ENCODE measurements around the gene MIDN. TPM values are rescaled to one million over a fixed set of nuclear protein-coding genes. Genes with fewer than 3 reads are reported as not detected.

The MIDN gene
- total and polyA plus RNA-seq, 4 experiments from 2014 or later = 0.75 to 34.0 (median 18.2) TPM

DNA sequence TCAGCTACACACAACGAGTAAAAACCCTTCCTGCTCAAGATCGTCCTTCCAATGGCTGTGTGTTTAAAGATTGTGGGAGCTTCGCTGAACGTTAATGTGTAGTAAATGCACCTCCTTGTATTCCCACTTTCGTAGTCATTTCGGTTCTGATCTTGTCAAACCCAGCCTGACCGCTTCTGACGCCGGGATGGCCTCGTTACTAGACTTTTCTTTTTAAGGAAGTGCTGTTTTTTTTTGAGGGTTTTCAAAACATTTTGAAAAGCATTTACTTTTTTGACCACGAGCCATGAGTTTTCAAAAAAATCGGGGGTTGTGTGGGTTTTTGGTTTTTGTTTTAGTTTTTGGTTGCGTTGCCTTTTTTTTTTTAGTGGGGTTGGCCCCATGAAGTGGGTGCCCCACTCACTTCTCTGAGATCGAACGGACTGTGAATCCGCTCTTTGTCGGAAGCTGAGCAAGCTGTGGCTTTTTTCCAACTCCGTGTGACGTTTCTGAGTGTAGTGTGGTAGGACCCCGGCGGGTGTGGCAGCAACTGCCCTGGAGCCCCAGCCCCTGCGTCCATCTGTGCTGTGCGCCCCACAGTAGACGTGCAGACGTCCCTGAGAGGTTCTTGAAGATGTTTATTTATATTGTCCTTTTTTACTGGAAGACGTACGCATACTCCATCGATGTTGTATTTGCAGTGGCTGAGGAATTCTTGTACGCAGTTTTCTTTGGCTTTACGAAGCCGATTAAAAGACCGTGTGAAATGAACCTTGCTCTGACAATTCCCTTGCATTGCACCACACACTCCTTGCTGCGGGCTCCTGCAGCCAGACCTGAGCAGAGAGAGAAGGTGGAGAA, 24.3 kb downstream of the MIDN start:
- H3K36me3 ChIP-seq (ENCODE audit: insufficient read depth, low read length) = peaks cover 47% of the 10 kb centered on the region
- Mint-ChIP-seq H3K4me3 (peak overlapping the region; percentile 52 to 91 (median 63)), H3K27ac (peak overlapping the region; percentile 64 to 95 (median 86)), H3K36me3 (peaks cover 35 to 53% of the 10 kb centered on the region in 2 donors), H3K4me1 (peaks cover 35 to 70% (median 53%) of the 10 kb centered on the region in 4 donors), H3K9me3 (peaks cover 0 to 26% (median 0%) of the 10 kb centered on the region in 8 donors), H3K27me3 (no peaks in the 10 kb centered on the region)
- DNase-seq = no peak
- ChIA-PET CTCF (ENCODE audit: partially characterized antibody) (interaction anchor here (3.9 kb wide), 1 partner anchor 29 kb away, joined by 31 read pairs; no protein-coding TSS in a partner anchor), POLR2A (ENCODE audit: partially characterized antibody) (interaction anchor here (0.6 to 5.7 kb wide), 11 partner anchors 12 to 594 kb away, joined by 3 to 74 read pairs (median 4); partner anchors contain the start of genes ATP5F1D and CNN2)
- peaks cover 81% of the 10 kb centered on the region for H3K4me1 ChIP-seq (ENCODE audit: insufficient read depth, low read length)
- H3K27ac ChIP-seq (ENCODE audit: low read depth, low read length) = no peak overlapping the region
- no peak overlapping the region for H3K4me3 ChIP-seq (ENCODE audit: low read length in 2 of 2)
- intact Hi-C loops (cut with micrococcal nuclease) = no loop called here
- H3K9me3 ChIP-seq (ENCODE audit: control insufficient read depth in 1 of 2, low read length in 2 of 2) = no peaks in the 10 kb centered on the region
- H3K27me3 ChIP-seq (ENCODE audit: insufficient read depth, low read length) = no peaks in the 10 kb centered on the region

DNA sequence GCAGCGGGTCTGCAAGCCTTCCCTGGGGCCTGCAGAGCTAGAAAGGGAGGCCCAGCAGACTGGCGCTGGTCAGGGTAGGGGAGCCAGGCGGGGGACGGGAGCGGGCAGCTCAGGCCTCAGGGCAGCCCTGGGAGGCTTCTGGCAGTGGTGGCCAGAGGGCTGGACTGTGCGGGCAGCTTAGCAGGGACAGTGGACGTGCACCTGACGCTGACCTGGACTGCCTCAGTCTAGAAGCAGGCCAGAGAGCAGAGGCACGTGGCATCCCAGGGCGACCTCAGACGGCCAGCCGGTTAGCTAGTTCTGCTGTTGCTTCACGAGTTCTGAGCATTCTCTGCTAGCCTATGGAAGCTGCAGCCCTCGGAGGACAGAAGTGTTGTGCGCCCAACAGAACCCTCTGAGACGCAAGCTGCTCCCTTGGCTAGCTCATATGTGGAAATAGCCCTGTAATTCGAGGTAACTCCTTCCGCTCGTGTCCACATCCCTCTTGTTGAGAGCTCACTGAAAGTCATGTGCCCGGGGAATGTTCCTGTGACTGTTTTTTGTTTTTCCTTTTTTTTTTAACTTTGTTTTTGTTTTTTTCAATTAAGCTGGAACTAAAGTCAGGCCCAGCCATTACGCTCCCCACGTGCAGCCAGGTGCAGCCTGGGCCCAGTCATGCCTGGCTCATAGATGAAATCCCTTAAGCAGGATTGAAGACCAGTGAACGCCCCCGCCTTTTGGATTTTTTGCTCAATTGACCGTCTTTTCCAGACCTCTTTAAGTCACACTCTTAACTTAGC, 25.1 kb downstream of the MIDN start:
- Histone ChIP-seq H3K9me3 (ENCODE audit: control insufficient read depth in 1 of 2, low read length in 2 of 2) (no peaks in the 10 kb centered on the region), H3K27me3 (ENCODE audit: insufficient read depth, low read length) (no peaks in the 10 kb centered on the region), H3K4me1 (ENCODE audit: insufficient read depth, low read length) (peaks cover 73% of the 10 kb centered on the region), H3K4me3 (ENCODE audit: low read length in 2 of 2) (no peak overlapping the region), H3K36me3 (ENCODE audit: insufficient read depth, low read length) (peaks cover 47% of the 10 kb centered on the region), H3K27ac (ENCODE audit: low read depth, low read length) (peak overlapping the region; percentile 93)
- Mint-ChIP-seq H3K27me3 (no peaks in the 10 kb centered on the region), H3K9me3 (peaks cover 0 to 26% (median 0%) of the 10 kb centered on the region in 8 donors), H3K4me1 (peaks cover 35 to 68% (median 48%) of the 10 kb centered on the region in 4 donors), H3K27ac (peak overlapping the region; percentile 77 to 95 (median 87)), H3K4me3 (peak overlapping the region; percentile 51 to 74 (median 64)), H3K36me3 (peaks cover 35 to 58% of the 10 kb centered on the region in 2 donors)
- no peak for DNase-seq
- POLR2A ChIA-PET (ENCODE audit: partially characterized antibody) = interaction anchor here (0.6 to 5.7 kb wide), 9 partner anchors 8 to 375 kb away, joined by 3 to 74 read pairs (median 5); partner anchors contain the start of genes ATP5F1D and CNN2
- intact Hi-C loops (cut with micrococcal nuclease) = no loop called here
- CTCF ChIA-PET (ENCODE audit: partially characterized antibody) = interaction anchor here (1.1 to 3.9 kb wide), 2 partner anchors 21 to 29 kb away, joined by 3 to 31 read pairs; no protein-coding TSS in a partner anchor

DNA sequence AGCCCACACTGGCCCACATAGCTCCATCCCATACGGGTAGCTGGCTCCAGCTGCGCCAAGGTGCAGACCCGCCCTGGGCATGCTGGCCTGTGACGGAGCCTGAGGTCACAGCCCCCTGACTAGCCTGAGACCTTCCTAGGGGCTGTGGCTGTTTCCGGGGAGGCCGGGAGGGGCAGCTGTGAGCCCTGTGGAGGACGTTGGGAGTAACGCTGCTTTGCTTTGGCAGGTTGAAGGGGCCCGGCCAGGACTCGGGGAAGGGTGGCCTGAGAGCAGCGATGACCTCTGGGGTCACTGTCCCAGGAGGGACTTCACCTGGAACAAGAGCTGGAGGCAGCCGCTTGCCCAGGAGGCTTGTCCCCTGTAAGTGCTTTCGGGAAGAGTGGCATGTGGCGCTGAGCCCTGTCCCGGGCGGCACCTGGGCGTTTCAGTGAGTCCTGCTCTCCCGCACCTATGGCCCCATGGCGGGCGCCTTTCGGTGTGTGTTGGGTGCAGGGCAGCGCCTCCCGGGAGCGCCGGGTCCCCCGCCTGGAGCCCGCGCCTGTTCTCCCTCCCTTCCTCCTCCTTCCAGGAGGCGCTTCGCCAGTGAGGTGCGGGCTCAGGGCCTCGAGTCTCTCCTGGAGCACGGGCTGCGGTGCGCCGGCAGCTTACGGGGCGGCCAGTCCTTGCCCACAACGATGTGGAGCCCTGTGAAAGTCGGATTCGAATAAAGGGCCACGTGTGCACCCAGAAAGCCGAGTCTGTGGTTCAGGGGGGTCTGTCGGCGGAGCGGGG, 25.9 kb downstream of the MIDN start:
- Histone ChIP-seq H3K36me3 (ENCODE audit: insufficient read depth, low read length) (peaks cover 53% of the 10 kb centered on the region), H3K27ac (ENCODE audit: low read depth, low read length) (peak overlapping the region; percentile 93), H3K27me3 (ENCODE audit: insufficient read depth, low read length) (no peaks in the 10 kb centered on the region), H3K4me1 (ENCODE audit: insufficient read depth, low read length) (peaks cover 68% of the 10 kb centered on the region), H3K9me3 (ENCODE audit: control insufficient read depth in 1 of 2, low read length in 2 of 2) (no peaks in the 10 kb centered on the region), H3K4me3 (ENCODE audit: low read length in 2 of 2) (no peak overlapping the region)
- H3K9me3 Mint-ChIP-seq = peaks cover 0 to 24% (median 0%) of the 10 kb centered on the region in 8 donors
- H3K27ac Mint-ChIP-seq = peak overlapping the region; percentile 77 to 95 (median 84)
- peaks cover 35 to 61% of the 10 kb centered on the region in 2 donors for H3K36me3 Mint-ChIP-seq
- peak overlapping the region; percentile 35 to 74 (median 60) for H3K4me3 Mint-ChIP-seq
- ChIA-PET POLR2A (ENCODE audit: partially characterized antibody) (interaction anchor here (1.0 to 5.7 kb wide), 10 partner anchors 9 to 248 kb away, joined by 3 to 74 read pairs (median 6); partner anchors contain the start of genes ARHGAP45, ATP5F1D and CNN2), CTCF (ENCODE audit: partially characterized antibody) (interaction anchor here (1.1 to 3.9 kb wide), 2 partner anchors 22 to 30 kb away, joined by 3 to 31 read pairs; no protein-coding TSS in a partner anchor)
- peaks cover 29 to 62% (median 42%) of the 10 kb centered on the region in 4 donors for H3K4me1 Mint-ChIP-seq
- no peaks in the 10 kb centered on the region for H3K27me3 Mint-ChIP-seq
- intact Hi-C loops (cut with micrococcal nuclease) = no loop called here
- peak in 1 of 5 donors; percentile 49 for DNase-seq

DNA sequence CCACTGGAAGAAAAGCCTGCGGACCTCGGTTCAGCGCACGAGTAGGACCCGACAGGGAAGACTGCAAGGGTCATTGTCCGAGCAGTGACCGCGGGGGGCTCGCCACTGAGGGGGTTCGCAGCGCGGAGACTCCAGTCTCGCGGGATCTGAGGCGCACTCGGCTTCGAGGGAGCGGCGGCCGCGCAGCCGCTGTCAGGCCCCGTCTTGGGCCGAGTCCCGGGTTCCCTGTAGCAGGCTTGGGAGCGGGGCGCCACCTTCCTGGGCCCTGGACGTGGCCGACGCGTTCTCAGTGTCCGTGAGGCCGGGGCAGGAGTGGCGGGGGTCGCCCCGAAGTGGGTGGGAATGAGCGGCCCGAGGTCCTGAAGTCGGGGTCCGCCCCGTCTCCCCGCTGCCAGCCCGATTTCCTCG, 26.5 kb downstream of the MIDN start:
- CTCF ChIA-PET (ENCODE audit: partially characterized antibody) = interaction anchor here (1.4 to 3.9 kb wide), 2 partner anchors 30 to 31 kb away, joined by 8 to 31 read pairs; no protein-coding TSS in a partner anchor
- intact Hi-C loops (cut with micrococcal nuclease) = loop anchor here (1.0 to 5.0 kb wide), 5 partner anchors 82 to 215 kb away; partner anchors contain the start of genes DAZAP1, NDUFS7, PCSK4 and RPS15
- POLR2A ChIA-PET (ENCODE audit: partially characterized antibody) = interaction anchor here (0.5 to 5.7 kb wide), 36 partner anchors 8 to 596 kb away, joined by 3 to 74 read pairs (median 4); partner anchors contain the start of genes ABCA7, ARHGAP45, ATP5F1D and CBARP
- H3K27me3 Mint-ChIP-seq = no peaks in the 10 kb centered on the region
- peak overlapping the region in 4 of 7 donors; percentile 76 to 95 (median 82) for H3K27ac Mint-ChIP-seq
- Histone ChIP-seq H3K9me3 (ENCODE audit: control insufficient read depth in 1 of 2, low read length in 2 of 2) (no peaks in the 10 kb centered on the region), H3K4me3 (ENCODE audit: low read length in 2 of 2) (peak overlapping the region in 1 of 2 donors; percentile 87), H3K4me1 (ENCODE audit: insufficient read depth, low read length) (peaks cover 67% of the 10 kb centered on the region), H3K27me3 (ENCODE audit: insufficient read depth, low read length) (no peaks in the 10 kb centered on the region), H3K36me3 (ENCODE audit: insufficient read depth, low read length) (peaks cover 55% of the 10 kb centered on the region), H3K27ac (ENCODE audit: low read depth, low read length) (peak overlapping the region; percentile 93)
- peaks cover 39 to 64% of the 10 kb centered on the region in 2 donors for H3K36me3 Mint-ChIP-seq
- peaks cover 32 to 66% (median 45%) of the 10 kb centered on the region in 4 donors for H3K4me1 Mint-ChIP-seq
- H3K4me3 Mint-ChIP-seq = peak overlapping the region in 4 of 8 donors; percentile 52 to 64 (median 62)
- peaks cover 0 to 24% (median 0%) of the 10 kb centered on the region in 8 donors for H3K9me3 Mint-ChIP-seq
- DNase-seq = peak in 1 of 5 donors; percentile 39

DNA sequence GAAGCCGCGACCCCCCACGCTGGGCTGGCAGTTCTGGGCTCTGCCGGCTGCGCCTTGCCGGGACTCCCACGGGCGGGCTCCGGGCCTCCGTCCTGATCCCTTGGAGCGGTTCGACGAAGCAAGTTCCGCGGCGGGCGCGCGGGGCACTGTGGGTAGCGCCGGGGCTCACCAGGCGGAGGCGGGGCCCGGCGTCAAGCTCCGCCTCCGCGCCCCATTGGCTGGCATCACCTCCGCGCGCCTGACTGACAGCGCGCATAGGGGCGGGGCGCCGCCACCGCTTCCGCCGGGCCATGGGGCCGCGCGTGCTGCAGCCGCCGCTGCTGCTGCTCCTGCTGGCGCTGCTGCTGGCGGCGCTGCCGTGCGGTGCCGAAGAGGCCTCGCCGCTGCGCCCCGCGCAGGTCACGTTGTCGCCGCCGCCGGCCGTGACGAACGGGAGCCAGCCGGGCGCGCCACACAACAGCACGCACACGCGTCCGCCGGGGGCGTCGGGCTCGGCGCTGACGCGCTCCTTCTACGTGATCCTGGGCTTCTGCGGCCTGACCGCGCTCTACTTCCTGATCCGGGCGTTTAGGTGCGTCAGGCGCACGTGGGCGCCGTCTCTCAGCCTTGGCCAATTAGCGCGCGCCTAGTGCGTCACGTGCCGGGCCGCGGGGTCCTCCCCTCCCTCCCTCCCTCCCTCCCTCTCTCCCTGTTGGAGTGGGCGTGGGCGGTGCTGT, 27.0 kb downstream of the MIDN start, which contains the start of gene FAM174C:
FAM174C (plus strand) TSS at position 271 of the 716 bp plus-strand sequence; CDS start at position 291, 20 bp downstream.
- H3K36me3 ChIP-seq (ENCODE audit: insufficient read depth, low read length) = peaks cover 53% of the 10 kb centered on the region
- peaks cover 61% of the 10 kb centered on the region for H3K4me1 ChIP-seq (ENCODE audit: insufficient read depth, low read length)
- H3K9me3 ChIP-seq (ENCODE audit: control insufficient read depth in 1 of 2, low read length in 2 of 2) = no peaks in the 10 kb centered on the region
- no peaks in the 10 kb centered on the region for H3K27me3 ChIP-seq (ENCODE audit: insufficient read depth, low read length)
- peak within 1 kb of the TSS; percentile 42 to 87 for H3K4me3 ChIP-seq (ENCODE audit: low read length in 2 of 2)
- peak within 1 kb of the TSS; percentile 93 for H3K27ac ChIP-seq (ENCODE audit: low read depth, low read length)
- Mint-ChIP-seq H3K27ac (peak within 1 kb of the TSS; percentile 95 to 98 (median 96)), H3K36me3 (peaks cover 36 to 61% of the 10 kb centered on the region in 2 donors), H3K27me3 (no peaks in the 10 kb centered on the region), H3K9me3 (peaks cover 0 to 20% (median 0%) of the 10 kb centered on the region in 8 donors), H3K4me3 (peak within 1 kb of the TSS; percentile 87 to 93 (median 90)), H3K4me1 (peaks cover 30 to 66% (median 42%) of the 10 kb centered on the region in 4 donors)
- peak; percentile 95 to 97 (median 97) for DNase-seq
- ChIA-PET POLR2A (ENCODE audit: partially characterized antibody) (interaction anchor here (0.5 to 5.7 kb wide), 34 partner anchors 9 to 596 kb away, joined by 3 to 74 read pairs (median 4); partner anchors contain the start of genes ABCA7, ARHGAP45, ATP5F1D and CBARP), CTCF (ENCODE audit: partially characterized antibody) (interaction anchor here (1.4 kb wide), 1 partner anchor 31 kb away, joined by 8 read pairs; no protein-coding TSS in a partner anchor)
- intact Hi-C loops (cut with micrococcal nuclease) = loop anchor here (1.0 to 5.0 kb wide), 5 partner anchors 82 to 215 kb away; partner anchors contain the start of genes DAZAP1, NDUFS7, PCSK4 and RPS15
